ENCODE results near the gene SLC26A8. TPM values are rescaled to one million over a fixed set of nuclear protein-coding genes. Genes with fewer than 3 reads are reported as not detected.

The SLC26A8 gene
- total RNA-seq, 1 experiment from 2014 or later: 0.09 TPM

GRCh38 chr6:36063318-36064060 is 39.0 kb upstream of the SLC26A8 start:
- H2AFZ ChIP-seq (ENCODE audit: low read length): no peak overlapping the region
- no peak overlapping the region for H2AK5ac ChIP-seq (ENCODE audit: insufficient read length, low read length)
- H3K14ac ChIP-seq (ENCODE audit: insufficient read depth, low read length): no peak overlapping the region
- no peaks in the 10 kb centered on the region for H3K9me3 Mint-ChIP-seq
- H3K4me1 ChIP-seq (ENCODE audit: insufficient read depth, low read length): no peaks in the 10 kb centered on the region
- H3K79me1 ChIP-seq (ENCODE audit: insufficient read depth, low read depth, low read length, poor library complexity, severe bottlenecking): no peaks in the 10 kb centered on the region
- peaks cover 6 to 13% of the 10 kb centered on the region in 2 experiments for H3K4me1 Mint-ChIP-seq
- H2BK5ac ChIP-seq (ENCODE audit: insufficient read length, low read length): no peak overlapping the region
- H3K56ac ChIP-seq (ENCODE audit: insufficient read length, low read depth, low read length): no peak overlapping the region
- DNase-seq: no peak
- no peak overlapping the region for H4K8ac ChIP-seq (replicated peaks; ENCODE audit: insufficient read length, low read depth, low read length)
- no peak overlapping the region for H3K4me3 Mint-ChIP-seq
- H3T11ph ChIP-seq (ENCODE audit: low read length): no peak overlapping the region
- H2BK20ac ChIP-seq (ENCODE audit: low read depth, low read length, poor library complexity, severe bottlenecking): no peak overlapping the region
- H3K4me2 ChIP-seq (ENCODE audit: insufficient read depth, insufficient read length, low read length): no peak overlapping the region
- H3K36me3 Mint-ChIP-seq (ENCODE audit: insufficient read depth in 1 of 3, low read depth in 3 of 3): peaks cover 0 to 21% (median 6%) of the 10 kb centered on the region in 3 experiments; a peak in 5 of 7 replicates
- H3K27ac Mint-ChIP-seq: no peak overlapping the region
- no peak overlapping the region for H4K91ac ChIP-seq (ENCODE audit: insufficient read length, low read depth, low read length)
- H3K27me3 Mint-ChIP-seq (ENCODE audit: low read depth): no peaks in the 10 kb centered on the region
- no peak overlapping the region for H3K9ac ChIP-seq (ENCODE audit: extremely low read depth, insufficient read length, low read length)
- no peaks in the 10 kb centered on the region for H4K20me1 ChIP-seq (ENCODE audit: control insufficient read depth, insufficient read depth, insufficient read length)
- no peaks in the 10 kb centered on the region for H3K27me3 ChIP-seq (ENCODE audit: insufficient read depth, low read length)
- H3K23me2 ChIP-seq (ENCODE audit: insufficient read length, low read depth, low read length, poor library complexity, severe bottlenecking): no peaks in the 10 kb centered on the region
- TF ChIP-seq CTCF (conservative IDR thresholded peaks at IDR 0.05): no peak
- no peak overlapping the region for H3K23ac ChIP-seq (ENCODE audit: insufficient read length, low read depth, low read length)
- H3K18ac ChIP-seq (ENCODE audit: insufficient read length, low read depth, low read length): no peak overlapping the region
- H4K5ac ChIP-seq (ENCODE audit: insufficient read length, low read depth, low read length): no peak overlapping the region
- H3K4ac ChIP-seq (ENCODE audit: low read depth, low read length): no peak overlapping the region
- H3K79me2 ChIP-seq (ENCODE audit: insufficient read depth, low read length): no peaks in the 10 kb centered on the region
- H3K27ac ChIP-seq (ENCODE audit: insufficient read length, low read depth, low read length): no peak overlapping the region
- WGBS (ENCODE audit: extremely low coverage, insufficient read length, low lambda C conversion rate): no CpG with 5 or more reads among the region's 4 CpGs
- no peak overlapping the region for H2BK120ac ChIP-seq (ENCODE audit: low read depth, low read length, poor library complexity, severe bottlenecking)
- no peak overlapping the region for H2BK15ac ChIP-seq (ENCODE audit: low read depth, low read length)
- H2BK12ac ChIP-seq (ENCODE audit: insufficient read length, low read depth, low read length): no peak overlapping the region
- no peaks in the 10 kb centered on the region for H3K9me3 ChIP-seq (ENCODE audit: control insufficient read depth, low read depth, low read length)
